ENCODE results near the gene TEF.
"Not testable (repeated sequence)": the region's sequence is repeated elsewhere in the genome, so short reads cannot be mapped to it uniquely, and the experiment has no call there.

The TEF gene

DNA sequence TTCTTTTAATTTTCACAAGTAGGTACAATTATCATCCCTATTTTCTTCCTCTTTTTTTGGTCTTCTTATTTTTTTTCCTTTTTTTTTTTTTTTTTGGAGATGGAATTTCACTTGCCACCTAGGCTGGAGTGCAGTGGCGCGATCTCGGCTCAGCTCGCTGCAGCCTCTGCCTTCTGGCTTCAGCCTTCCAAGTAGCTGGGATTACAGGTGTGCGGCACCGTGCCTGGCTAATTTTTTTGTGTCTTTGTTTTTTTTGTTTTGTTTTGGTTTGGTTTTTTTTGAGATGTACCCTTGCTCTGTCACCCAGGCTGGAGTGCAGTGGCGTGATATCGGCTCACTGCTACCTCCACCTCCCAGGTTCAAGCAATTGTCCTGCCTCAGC, 48.2 kb downstream of the TEF start:
- DNase-seq = no peak

DNA sequence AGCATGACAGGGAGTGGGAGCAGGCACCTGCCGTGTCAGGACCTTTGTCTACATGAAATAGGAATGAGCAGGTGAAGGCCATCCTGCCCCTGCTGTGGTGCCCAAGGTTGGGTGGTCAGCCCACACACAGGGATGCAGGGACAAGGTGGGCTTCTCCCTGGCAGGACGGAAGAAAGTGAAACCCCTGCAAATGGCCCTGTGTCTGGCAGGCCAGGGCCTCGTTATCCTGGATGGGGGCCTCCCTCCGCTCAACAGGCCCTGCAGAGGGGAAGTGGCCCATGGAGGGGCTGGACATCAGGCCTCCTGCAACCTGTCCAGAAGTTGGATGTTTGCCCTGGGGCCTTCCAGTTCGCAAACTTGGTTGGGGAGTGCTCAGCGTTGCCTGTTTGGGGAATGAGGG, 49.9 kb downstream of the TEF start:
- no peak for DNase-seq

DNA sequence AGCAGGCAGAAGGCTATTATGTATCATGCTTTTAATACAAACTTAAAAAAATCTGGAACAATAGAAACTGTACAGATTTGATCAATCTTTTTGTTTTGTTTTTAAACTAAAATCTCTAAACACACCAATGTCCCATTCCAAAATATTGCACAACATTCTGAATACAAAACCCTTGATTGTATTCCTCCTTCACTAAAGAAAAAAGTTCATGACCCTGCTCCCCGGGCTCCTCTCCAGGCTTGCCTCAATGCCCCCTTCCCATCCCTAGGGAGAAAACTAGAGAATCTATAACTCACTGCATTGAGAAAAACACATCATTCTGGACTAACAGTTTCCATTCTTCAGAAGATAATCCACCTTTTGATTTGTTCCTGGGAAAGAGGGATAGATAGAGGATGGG, 51.7 kb downstream of the TEF start:
- not testable (repeated sequence) for DNase-seq

DNA sequence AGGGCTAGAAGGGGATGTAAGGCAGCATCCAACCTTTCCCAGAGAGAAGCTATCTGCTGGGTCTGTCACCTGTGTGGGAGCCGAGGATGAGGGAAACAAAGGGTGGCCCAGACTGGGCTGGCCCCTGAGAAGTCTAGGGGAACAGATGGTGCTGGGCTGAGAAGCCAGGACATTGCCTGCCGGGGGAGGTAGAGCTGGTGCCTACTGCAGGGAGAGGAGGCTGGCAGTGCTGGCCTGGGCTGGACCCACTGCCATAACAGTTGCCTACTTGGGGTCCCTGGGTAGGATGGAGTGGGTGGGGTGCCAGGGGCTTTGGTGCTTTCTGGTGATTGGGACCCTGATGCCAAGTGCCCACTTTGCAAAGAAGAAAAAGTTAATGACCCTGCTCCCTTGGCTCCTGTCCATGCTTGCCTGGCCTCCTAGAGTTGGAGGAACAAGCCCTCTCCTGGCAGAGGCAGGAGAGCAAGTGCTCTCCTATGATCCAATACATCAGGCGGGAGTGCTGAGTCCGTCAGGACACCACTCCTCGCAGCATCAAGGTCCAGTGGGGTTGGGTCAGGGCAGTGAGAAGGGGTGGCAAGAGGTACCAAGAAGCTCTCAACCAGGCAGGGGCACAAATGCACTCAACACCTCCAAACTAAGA, 52.7 kb downstream of the TEF start:
- not testable (repeated sequence) for DNase-seq

DNA sequence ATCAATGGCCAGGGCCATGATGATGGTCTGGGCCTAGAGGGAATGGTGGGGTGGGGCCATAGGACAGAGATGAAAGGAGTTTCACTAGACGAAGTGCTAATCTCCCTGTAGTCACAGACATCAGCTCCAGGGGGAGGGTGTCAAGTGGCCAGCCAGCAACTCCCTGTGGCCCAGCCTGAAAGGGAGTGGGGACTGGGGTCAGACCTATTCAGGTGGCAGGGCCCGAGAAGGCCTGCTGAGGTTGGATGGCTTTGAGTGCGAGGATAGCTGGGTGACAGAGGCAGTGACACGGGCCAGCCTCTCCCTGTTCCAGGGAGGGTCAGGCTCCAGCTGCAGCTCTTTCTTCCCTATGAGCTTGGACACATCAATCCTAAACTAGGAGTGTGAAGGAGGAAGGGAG, 53.8 kb downstream of the TEF start:
- no peak for DNase-seq

DNA sequence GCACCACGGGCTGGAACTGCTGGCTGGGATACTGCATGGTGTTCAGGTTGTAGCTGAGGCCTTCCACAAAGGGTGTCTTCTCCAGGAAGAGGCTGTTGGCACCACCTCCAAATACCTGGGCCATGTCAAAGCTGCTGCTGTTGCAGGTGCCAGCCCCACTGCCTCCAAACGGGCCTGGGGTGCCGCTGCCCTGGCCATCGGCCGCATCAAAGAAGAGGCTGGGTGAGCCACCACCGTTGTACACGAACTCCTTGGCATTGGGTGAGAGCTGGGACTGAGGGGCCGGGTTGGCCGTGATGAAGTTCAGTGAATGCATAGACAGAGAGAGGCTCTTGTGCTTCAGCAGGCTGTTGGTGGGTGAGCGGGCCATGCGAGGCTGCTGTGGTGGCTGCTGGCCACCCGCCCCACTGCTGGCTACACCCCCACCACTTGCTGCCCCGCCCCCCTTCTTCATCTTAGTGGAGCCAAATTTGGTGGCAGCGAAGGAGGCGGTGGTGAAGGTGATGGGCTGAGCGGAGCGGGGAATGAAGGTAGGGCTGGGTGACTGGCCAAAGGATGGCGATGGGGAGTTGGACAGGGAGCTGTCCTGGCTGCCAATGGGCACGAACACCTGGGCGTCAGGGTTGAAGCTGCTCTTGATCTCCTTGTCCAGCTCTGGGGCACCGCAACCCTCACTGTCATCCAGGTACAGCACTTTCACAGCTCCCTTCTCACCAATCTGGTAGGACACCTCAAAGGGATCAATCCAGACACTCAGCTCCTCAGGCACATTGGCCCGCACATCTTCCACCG, 54.8 kb downstream of the TEF start:
- DNase-seq = no peak

DNA sequence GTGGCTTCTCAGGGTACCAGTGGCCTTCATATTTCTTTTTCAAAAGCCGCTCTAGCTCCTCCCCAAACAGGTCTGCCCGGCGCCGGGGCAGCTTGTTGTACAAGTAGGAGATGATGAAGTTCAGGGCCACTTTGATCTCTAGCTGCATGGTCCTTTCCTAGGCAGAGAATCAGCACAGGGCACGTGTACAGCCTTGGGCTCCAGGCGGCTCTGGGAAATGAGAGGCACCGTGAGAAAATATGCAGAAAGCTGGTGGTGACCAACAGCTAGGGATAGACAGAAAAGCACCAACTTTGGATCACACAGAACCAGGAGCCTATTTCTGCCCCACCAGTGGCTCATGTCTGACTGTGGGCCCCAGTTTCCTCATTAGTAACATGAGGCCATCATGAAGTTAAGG, 55.5 kb downstream of the TEF start:
- DNase-seq = no peak

DNA sequence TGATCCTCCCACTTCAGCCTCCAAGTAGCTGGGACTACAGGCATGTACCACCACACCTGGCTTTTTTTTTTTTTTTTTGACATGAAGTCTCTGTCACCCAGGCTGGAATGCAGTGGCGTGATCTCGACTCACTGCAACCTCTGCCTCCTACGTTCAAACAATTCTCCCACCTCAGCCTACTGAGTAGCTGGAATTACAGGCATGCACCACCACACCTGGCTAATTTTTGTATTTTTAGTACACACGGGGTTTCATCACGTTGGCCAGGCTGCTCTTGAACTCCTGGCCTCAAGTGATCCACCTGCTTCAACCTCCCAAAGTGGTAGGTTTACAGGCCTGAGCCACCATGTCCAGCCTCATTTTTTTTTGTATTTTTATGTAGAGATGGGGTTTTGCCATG, 58.8 kb downstream of the TEF start:
- DNase-seq = not testable (repeated sequence)

DNA sequence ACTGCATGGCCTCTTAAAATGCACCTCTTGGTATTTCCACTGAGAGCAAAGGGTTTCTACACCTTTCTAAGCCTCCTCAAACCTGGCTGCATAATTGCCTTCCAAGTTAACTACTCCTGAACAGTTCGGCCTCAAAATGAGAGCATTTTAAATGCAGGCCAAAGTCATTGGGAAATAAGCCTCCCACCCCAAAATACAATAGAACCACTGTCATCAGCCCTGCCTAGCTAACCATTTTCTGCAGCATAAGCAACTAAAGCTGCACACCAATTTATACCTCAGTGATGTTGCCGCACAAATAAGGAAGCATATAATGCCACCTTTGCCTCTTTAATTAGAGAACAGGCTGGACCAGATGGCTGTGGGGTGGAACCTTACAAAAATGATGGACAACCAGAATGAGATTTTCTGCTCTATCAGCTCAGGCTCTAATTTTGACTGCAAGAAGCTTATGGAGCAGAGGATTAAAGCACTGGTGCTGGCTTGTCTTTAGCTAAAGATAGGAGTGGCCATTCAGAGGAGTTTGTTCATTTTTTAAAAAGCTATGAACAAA, 60.6 kb downstream of the TEF start:
- DNase-seq = no peak

DNA sequence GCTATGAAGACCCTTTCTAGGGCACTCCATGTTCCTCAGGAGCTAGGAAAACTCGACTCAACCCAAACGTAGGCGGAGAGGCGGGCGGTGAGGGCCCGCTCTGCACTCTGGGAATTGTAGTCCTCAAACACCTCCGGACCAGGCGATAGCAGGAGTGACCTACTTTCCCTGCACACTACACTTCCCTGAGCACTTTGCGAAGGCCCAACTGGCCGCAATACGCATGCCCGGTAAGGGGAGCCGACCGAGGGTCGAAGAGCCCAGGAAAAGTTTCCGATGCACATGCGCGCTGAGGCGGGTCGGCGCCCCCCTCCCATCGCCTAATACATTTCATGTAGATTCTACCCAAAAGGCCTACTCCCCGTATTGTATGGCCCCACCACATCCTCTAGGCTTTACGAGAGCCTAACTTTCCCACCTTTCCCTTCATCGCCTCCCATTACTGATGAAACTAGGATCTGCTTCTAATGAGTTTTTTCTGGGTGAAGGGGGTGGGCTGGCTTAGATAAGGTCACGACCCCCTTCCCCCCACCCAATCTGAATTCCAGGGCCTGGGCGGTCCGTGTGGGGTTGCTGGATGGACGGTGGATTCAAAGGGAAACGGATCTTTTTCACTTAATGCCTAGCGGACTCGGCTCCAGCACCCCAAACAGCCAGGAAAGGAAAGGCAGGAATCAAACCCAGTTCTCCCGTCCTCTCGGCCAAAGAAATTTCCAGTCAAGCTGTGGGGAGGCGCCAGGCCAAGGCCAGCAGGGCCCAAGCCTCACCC, 62.8 kb downstream of the TEF start:
- DNase-seq = peak; percentile 97 to 98

DNA sequence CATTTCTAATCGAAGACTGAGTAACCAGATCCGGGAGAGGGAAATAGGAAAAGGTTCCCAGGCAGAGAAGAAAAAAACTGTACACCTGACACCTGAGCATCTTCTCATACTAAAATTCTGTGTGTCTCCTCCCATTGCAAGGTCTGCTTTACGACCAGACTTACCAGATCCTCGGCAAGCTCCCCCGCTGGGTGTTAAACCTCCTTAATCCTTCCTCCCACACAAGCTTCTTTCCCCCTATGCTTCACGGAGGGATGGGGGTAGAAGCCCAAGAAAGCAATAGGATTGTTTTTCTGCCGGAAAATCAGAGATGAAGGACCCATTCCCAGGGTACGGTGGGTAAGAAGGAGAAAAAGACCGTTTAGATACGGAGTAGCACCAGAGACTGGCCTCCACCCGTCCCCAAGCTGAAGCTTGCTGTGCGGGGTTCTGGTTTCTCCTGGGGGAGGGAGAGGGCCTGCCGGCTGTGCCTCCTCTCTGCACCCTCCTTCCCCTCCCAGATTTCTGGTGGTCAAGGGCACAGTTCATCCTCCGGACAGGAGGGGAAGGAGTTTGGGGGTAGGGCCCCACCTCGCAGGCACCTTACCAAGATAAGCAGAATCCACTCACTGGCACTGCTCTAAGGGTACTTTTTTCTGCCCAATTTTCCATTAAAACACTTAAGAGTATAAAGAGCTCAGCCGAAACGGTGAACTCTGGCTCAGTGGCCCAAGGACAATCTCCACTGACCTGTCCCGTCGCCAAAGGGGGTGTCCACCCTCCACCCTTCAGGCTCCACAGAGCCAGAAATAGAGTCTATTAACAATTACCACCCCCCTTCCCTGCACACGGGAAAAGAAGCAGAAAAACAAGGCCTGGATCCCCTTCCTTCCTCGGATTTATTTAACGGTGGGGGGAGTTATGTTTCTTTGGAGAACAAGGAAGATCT, 63.7 kb downstream of the TEF start:
- DNase-seq = peak; percentile 31 to 46

DNA sequence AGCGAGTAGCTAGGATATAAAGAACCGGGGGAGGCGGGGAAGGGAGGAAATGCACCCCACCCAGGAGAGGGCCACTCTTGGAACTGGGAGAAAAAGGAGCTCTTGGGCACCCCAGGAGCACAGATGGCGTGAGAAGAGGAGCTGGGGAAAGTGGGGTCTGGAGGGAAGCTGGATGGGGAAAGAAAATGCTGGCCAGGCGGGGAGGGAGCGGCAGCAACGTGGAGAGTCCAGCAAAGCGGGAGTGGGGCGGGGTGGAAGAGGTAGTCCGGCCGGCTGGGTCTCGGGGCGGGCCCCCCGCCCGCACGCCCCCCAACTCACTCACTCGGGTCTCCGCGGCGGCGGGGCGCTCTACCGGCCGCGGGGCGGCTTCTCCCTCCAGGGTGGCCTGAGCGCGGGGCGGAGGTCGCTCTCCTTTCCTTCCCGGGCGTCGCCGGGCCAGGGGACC, 64.3 kb downstream of the TEF start:
- peak in 1 of 2 experiments; percentile 44 for DNase-seq

DNA sequence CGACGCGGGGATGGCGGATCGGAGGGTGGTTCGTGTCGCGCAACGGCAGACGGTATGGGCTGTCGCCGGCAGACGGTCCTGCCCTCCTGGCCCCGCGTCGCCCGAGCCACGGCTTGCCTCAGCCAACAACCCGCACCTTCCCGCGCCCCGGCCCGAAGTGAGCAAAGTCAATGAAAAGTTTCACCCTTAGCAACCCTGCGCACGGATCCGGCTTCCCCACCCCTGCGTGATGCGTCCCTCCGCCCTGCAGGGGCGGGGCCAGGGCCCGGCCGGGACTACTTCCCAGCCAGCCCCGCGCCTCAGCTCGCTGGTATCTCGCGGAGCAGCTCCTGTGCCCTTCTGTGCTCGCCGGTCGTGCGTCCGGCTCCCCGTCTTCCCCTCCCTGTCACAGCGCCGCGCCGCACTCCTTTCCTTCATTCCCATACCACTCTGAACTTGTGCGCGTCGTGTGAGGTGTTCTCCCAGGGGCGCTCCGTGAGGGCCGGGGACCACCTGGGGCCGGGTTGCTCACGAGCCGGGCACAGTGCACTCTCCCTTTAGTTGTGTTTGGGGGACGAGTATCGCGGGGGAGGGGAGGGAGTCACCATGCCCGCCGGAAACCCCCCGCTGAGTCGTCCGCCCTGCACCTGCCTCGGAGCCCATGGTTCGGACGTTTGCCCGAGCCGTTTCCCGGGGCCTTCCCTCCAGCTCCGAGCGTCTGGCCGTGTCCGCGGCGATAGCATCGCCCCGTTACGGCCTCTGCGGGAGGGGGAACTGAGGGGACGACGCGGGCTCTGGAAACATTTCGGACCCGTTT, 65.1 kb downstream of the TEF start, which contains the start of gene TOB2:
Gene TOB2, minus strand, starts transcription at position 163 of the 796 bp plus-strand sequence. CDS start 9,456 bp downstream, outside the sequence.
- DNase-seq = peak; percentile 92 to 93

DNA sequence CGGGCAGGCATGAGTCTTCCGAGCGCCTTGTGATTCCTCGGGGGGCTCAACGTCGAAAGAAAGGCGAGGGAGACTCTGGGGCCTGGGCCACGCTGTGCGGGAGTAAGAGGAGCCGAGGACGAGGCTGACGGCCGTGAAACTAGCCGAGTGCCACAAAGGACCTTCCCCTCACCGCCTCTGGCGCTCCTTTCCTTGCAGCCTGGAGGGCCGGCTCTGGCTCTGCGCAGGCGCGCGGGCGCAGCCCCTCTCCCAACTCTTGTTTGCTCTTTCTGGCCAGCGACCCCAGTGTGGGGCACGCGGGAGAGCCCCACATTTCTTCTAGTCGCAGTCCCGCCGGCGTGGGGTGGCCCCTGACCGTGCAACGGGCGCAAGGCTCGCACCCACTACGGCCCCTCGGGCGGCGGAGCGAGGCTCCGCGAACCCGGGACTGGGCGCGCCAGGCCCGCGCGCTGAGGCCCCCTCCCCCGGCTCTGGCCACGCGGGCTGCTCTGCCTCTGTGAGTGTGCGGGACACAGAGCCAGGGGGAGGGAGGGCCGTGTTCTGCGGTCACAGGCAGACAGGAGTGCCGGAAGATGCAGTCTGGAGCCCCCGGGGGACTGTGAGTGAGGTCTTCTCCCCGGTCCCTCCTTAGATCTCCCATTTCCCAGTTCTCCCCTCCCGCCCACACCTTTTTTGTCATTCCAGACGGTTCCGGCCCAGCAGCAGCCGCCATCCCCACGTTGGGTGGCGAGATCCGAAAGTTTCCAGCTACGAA, 65.9 kb downstream of the TEF start:
- DNase-seq = peak; percentile 64 to 68

DNA sequence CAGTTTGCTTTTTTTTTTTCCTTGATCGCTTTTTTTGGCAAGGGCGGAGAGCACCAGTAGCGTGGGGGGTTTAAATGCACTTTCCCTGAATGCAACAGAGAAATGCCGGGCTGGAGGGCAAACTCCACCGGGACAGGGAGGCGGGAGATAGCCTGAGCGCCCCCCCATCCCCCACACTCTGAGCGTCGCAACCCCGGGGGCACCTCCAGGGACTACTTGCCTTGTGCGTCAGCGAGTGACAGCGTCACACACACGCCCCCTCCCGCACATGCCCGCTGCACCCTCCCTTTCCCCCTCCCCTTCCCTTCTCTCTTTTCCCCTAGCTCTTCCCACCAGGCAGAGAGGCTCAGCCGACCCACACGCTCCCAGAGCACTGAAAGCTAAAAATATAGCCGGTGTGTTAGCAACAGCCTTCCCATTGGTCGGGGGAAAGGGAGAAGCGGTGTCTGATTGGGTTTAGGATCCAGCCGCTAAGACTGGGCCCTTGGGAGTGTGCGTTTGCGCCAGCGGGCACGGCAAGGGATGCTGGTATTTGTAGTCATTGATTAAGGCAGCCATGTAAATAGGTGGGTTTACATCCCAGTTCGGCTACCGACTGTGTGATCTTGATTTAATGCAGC, 66.6 kb downstream of the TEF start:
- DNase-seq = peak; percentile 99 to 100

All from Kasumi-1 (cell line).